Ecto neural progenitor cell (in vitro differentiated cells): ENCODE results near the gene ANKRD6.

Experiments used
- DNase-seq: peaks from one replicate; pipeline ENCODE4 v3.0.0-alpha.2; 2018; ENCODE audit warnings: low spot score

Gene ANKRD6

DNA sequence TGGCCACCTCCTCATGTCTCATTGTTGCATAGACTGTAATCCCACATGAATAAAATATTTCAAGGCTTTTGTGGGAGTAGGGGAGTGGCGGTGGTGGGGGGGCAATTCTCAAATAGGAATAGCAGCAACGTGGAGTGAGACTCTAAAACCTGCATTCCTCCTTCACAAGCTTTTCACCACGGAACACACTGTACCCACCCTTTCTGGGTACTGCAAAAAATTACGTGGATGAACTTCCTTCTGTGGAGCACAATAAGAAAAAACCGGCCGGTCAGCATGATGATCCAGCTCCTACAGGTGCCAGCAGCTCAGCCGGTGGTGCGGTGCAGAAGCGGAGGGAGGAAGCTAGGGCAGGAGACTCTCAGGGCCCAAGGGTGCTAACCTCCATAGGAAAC lies 19.9 kb upstream of the ANKRD6 start:
- DNase-seq = no peak

DNA sequence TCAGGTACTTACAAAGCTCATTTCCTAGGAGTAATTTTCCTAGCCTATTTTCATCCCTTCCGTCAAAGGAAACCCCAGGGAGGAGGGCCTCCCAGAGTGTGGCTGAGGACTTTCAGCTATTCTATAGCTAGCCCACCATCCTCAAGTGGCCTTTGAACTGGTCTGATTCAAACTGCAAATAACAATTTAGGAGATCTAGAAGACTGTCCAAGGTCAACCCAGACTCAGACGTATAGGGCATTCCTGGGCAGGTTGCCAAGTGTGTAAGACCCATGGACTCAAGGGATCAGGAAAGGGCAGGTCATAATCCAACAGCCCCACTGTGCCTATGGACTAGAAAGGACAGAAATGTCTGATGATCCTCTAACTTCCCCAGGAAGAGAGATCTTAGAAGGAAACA lies 18.7 kb upstream of the ANKRD6 start:
- DNase-seq = no peak

DNA sequence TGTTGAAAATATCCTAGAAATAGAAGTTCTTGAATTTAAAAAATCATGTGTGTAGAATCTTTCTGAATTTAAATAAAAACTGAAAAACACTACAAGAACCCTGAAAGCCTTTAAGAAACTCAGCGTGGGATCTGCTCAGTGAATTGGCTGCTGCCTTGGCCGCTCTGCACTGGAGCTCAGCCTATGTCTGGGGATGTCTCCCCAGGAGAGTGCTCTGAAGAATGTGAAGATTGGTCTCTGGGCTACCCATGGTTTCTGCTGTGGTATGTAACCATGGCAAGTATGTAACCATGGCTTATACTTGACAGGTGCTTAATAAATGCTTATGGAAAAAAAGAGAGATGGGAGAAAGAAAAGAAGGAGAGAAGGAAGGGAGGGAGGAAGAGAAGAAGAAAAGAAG lies 17.8 kb upstream of the ANKRD6 start:
- no peak for DNase-seq

DNA sequence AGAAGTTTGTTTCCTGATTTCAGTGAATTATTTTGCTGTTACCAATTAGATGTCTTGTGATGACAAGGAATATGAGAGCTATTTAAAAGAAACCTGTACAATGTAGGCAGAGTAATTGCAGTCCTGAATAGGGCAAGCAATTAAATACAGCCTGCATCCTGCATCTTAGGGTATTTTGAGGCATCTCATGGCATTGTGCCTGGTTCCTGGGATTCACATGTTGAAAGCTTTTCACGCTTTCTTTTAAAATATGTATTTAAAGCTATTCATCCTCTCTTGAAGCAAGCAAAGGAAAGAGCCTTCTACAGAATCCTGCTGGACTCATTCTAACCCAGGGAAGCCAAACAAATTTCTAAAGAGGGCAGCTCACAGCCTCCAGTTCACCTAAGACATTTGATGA lies 16.2 kb upstream of the ANKRD6 start:
- no peak for DNase-seq

DNA sequence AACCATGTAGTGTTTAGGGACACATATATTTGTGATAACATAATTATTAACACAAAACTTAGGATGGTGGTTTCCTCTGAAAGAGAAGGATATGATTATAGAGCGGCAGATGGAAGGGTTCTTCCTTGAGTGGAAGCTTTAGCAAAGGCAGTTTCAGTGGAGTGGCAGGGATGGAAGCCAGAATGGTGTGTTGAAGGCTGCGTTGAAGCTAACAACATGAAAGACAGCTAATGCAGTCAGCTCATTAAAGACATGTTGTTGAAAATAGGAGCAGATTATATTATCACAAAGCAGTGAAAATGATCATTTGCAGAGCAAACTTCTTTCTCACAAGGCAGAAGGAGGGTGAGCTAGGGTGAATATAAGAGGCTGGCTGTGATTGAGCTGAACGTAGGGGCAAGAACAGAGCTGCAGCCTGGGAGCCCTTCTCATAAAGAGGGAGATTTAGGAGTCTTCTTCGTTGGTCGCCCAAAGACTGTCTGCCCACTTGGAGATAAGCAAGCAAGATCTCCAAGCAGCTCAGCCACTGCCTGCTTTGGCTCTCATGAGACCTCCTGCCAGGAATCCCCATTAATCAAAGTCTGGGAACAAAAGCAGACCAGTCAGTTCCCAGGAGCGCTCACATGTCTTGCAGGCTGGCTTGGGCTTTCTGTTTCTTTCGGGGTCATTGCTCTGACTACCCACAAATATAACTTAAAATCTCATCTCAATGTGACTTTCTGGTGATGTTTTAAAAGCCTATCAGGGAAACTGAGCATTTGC lies 2.6 kb upstream of the ANKRD6 start:
- no peak for DNase-seq

DNA sequence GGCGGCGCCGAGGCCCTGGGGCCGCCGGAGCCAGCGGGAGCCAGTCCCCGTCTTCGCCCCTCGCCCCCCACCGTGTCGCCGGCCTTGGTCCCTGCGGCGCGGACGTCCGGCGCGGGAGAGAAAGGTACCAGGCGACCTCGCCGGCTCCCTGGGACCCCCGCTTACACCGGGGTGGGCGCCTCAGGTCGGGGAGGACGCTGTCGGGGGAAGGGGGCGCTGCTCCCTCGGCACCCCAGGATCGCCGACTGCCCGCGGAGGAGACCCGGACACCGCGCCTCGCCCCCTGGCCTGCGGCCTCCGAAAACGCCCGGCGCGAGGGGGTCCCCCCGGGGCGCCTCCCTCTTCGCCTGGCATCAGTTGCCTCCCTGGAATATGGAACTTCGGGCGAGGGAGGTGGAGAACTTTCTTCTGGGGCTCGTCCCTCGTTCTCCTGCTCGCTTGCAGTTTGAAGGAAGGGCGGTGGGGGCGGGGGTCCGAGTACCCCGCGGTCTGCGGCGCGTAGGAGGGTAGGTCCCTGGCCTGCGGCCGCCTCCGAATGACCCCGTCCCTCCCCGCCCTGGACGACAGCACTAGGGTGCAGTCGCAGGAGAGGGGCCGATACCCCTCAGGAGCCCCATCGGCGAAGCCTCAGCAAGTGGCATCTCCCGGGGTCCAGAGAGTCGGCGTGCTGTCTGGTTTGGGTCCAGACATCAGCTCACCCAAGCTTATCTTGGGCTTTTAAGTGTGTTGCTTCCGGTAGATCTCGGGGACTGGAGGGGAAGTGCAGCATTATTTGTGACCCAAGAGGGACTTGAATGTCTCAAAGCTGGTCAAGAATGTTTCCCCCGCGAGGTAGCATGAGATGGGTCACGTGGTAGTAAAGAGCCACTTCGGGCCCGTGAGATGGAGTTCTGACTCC lies 549 bp downstream of the ANKRD6 start:
- peak; percentile 64 for DNase-seq

DNA sequence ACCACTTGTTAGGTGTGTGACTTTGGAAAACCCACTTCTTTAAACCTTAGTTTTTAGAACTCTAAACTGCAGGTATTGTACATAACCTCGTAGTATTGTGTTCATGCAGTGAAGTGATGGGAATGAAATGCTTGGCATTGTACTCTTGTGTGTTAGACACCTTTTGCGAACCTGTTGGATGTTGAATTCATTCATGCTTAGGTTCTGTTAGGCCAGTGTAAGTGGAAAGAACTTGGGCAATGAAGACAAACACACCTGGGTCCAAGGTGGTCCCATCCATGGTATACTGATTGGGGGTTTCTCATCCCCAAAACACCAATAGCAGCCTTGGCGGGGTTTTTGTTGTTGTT lies 1.2 kb downstream of the ANKRD6 start:
- DNase-seq = no peak

DNA sequence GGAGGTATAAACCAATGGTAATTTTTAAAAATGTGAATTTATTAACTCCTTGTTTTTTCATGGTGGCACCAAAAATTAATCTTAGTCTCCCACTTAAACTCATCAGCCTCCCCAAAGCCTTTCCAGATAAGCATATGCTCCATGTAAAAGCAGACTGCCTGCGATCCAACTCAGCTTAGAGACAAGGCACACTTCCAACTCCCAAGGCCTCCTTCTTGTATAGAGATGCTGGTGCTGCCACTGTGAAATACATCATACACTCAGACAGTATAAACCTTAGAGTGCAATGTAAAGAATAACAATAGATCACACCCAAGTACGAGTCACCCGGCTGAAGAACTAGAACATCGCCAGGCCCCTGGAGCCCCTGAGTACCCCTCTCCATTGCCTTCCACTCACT lies 2.0 kb downstream of the ANKRD6 start:
- DNase-seq = no peak

DNA sequence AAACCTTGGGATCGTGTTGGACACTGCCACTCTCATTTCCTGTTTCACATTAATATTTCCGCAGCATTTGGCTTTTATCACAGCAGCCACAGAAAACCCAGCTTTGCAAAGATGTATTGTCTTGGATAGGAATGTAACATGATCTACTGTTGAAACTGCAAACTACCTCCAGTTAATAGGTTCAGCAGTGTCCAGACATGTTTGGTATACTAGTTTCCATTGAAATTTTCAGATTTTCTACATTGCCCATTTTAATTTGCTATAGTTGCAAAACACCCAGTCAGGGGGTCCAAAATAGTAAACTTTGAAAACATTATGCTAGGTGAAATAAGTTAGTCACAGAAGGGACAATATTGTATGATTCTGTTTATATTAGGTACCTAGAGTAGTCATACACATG lies 3.3 kb downstream of the ANKRD6 start:
- no peak for DNase-seq

DNA sequence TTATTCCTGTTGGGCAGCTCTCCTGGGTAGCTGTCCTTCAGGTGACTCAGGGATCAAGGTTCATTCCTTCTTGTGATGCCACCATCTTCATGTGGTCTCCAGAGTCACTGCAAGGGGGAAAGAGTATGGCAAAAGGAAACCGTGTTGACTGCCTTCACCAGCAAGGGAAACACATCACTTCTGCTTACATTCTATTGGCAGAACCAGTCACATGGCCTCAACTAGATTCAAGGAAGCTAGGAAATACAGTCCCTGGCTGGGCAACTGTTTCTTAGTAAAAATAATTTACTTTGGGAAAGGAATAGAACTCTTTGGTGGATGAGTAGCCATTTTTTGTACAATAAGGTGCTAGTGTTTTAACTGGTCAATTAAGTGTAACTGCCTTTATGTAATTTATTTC lies 5.3 kb downstream of the ANKRD6 start:
- DNase-seq = no peak

DNA sequence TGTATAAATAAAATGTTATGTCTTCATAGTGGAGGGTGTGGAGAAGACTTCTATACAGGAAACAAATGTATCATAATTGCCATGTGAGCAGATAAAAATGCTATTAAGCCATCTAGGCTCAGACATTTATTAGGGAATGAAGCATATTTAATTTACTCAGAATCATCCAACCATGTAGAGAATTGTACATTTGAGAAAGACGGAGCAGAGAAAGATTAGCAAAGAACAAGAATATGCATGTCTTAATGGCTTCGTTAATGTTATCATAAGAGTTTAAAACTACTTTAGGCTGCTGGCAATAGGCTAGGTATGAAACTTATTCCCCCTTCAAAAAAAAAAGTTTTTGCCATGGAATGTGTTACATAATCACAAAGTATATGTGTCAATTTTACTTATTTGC lies 6.1 kb downstream of the ANKRD6 start:
- DNase-seq = no peak

DNA sequence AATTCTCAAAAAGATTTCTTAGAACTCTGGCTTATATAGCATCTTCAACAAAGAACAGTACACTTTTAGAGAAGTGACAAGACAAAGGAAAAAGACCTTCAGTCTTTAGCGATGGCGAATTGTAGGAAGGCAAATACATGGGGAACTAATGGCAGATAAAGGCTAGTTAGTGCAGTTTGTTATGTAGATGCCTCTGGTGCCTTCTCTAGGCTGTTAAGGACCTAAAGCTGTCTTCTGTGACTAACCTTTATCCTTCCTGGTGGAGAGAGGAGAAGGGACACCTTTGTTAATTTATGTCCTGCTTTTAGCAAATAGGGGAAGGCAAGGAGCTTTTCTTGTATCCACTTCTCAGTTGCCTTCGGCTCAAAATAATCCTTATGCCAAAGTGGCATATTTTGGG lies 7.2 kb downstream of the ANKRD6 start:
- DNase-seq = no peak

DNA sequence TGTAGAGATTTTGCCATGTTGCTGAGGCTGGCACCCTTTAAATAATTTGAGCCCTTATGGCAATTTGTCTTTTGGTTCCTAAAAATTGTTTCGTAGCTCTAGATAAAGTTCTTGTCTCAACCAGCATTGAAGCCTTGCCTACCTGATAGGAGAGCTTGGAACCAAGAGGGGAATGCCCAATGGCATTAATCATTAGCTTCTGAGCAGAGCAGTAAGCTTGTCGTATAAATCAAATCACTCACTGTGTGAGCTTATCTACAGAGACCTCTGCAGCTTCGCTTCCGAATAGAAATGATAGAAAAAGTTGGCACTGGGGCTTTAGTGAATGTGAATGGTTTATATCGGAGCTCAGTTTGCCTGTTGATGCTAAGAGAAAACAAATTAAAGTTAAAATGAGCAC lies 10.7 kb downstream of the ANKRD6 start:
- no peak for DNase-seq

DNA sequence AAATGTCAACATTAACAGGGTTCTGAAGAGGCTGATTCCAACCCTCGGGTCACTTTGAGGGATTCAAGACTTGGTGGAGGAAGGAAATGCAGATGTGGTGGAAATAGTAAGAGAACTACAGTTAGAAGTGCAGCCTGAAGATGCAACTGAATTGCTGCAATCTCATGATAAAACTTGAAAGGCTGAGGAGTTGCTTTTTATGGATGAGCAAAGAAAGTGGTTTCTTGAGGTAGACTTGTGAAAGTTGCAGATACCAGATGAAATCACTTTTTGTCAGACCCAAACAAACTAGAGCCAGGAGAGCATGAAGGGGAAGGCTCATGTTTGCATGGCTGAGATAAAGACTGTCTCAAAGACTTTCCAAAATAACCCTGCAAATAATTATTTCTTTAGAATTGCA lies 16.2 kb downstream of the ANKRD6 start:
- DNase-seq = no peak

DNA sequence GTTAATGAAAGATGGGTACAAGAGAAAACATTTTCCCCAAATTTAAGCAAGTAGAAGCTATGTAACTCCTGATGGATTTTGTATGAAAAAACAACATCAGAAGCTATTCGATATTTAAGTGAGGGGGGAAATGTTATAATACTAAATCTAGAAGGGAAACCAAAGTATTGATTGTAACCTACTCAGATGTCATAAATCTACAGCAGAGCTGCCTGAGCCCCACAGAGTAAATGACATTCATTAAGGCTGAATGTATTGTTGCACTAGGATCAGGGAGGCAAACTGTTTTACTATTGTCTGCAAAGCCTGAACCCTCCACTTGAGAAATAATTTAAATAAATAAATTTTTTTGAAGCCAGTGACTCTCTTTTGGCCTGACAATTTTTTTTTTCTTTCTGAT lies 19.3 kb downstream of the ANKRD6 start:
- DNase-seq = no peak

DNA sequence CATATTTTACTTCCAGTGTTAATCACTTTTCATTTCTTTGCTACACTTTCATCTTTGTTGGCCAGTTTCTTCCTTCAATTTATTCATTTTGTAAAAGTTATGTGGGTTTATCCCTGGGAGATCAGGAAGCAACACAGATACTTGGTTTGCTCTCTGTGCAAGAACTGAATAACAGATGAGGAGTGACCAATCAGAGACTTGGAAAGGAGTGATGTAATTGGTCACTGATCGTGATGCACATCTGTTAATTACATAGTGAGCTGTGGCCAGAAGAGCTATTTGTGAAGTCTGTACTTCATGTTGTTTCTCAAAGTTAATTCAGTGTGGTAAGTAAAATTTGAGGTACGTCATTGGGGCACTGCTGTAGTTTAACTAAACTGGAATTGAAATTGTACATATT lies 21.3 kb downstream of the ANKRD6 start:
- DNase-seq = no peak

DNA sequence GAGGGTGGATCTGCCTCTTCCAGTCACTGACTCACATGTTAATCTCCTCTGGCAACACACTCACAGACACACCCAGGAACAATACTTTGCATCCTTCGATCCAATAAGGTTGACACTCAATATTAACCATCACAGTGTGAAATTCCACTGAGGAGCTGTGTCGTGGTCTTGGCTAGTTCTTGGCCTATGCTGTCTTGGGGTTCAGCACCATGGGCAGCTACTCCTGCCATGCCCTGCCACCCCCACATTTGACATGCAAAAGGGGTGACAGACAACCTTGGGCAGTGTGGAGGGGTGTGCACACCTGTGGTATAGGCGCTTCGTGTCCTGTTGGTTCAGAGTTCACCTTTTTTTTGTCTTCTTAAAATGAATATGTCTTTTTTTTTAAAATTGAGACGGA lies 25.8 kb downstream of the ANKRD6 start:
- DNase-seq = no peak

DNA sequence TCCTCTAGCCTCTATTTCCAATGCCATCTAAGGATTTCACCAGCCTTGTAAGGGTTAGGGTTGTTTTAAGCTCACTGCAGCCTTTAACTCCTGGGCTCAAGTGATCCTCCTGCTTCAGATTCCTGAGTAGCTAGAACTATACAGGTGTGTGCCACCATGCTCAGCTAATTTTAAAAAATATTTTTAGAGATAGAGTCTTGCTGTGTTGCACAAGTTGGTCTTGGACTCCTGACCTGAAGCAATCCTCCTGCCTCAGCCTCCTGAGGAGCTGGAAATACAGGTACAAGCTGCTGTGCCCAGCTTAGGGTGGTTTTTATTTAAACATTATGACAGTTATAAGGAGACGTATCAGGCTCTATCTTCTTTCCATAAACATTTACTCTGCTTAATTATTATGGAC lies 26.5 kb downstream of the ANKRD6 start:
- no peak for DNase-seq

DNA sequence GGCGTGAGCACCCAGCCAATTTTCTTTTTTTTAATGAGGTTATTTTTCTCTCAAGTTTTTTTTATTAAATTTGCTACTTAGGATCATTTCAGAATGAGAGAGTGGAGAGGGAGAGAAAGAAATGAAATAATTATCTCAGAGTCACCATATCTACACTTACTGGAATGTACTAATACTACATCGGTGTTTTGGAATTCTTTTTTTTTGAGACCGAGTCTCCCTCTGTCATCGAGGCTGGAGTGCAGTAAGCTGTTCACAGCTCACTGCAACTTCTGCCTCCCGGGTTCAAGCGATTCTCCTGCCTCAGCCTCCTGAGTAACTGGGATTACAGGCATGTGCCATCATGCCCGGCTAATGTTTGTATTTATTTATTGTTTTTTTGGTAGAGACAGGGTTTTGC lies 27.8 kb downstream of the ANKRD6 start:
- DNase-seq = no peak

DNA sequence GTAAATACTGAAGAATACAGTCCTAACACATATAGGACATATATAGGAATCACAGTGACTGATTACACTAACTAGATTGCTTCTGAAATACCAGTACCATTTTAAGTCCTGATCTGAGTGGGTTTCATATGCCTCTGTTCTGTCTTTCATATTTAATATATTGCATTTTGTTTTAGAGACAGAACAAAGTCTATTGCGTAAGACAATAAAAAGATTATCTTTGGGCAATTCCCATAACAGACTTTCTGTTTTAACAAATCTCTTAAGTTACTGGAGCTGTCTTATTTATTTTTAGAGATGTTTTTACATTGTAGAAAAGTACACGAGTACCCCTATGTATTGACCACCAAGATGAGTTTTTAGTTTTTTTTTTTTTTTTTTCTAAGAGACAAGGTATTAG lies 29.6 kb downstream of the ANKRD6 start:
- DNase-seq = no peak

DNA sequence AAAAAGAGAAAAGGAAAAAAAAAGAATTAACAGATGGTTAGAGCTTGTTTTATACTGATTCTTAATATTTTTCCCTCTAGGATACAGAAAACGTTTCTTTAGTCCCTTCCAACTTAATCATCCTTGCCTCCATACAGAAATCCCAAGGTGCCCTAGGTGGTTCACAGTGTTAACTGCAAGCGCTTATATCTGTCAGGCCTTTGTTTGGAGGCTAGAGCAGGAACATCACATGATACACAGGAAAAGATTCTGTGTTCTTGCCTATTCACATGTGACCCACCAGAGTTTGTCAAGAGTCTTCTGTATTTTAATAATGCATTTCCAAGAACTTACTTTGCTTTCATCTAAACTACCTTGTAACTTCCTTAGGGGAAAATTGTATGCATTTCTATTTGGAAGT lies 31.3 kb downstream of the ANKRD6 start:
- DNase-seq = no peak

DNA sequence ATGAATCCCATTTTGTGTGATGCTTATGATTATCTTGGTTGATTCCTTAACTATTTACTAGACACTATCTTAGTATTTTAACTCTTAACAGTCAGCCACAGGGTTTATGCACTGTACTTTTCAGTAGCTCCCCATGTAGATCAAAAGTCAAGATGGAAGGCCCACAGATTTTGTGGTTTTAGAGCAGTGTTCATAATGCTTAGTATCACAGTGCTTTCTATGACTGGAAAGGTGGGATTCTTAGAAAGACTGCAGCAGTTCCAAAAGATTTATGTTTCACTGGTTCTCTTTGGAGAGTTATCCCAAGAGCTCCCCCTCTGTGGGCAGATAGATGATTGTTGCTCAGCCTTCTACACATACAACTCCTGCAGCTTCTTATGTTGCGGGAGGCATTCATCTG lies 34.5 kb downstream of the ANKRD6 start:
- no peak for DNase-seq

DNA sequence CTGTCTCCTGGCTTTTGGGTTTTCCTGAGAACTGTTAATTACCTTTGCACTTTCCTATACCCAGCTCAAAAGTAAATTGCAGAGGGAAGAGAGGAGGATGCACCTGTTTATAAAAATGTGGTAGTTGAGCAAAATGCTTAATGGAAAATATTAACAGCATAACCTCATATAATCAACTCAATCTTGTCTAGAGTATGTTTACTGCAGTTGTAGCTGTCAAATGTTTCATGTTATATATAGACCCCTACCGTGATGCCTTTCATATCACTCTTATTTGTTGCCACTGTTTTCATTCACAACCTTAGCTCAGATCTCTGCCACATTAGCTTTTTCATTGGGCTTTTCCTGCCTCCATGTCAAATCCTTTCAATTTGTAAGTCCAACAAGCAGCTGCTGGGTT lies 36.0 kb downstream of the ANKRD6 start:
- no peak for DNase-seq
